ENCODE measurements around the gene CDRT4. TPM values are rescaled to one million over a fixed set of nuclear protein-coding genes. Genes with fewer than 3 reads are reported as not detected.

The CDRT4 gene
- total and polyA plus RNA-seq, 9 donors, result 0.57 to 7.8 (median 2.2) TPM

GRCh38 chr17:15480204-15480603 is 12.8 kb upstream of the CDRT4 start:
- DNase-seq, result peak; percentile 57
- WGBS (ENCODE audit: insufficient coverage), result no CpG with 5 or more reads among the region's 6 CpGs
- H3K27ac ChIP-seq (ENCODE audit: low read length), result no peak overlapping the region
- no peaks in the 10 kb centered on the region for H3K9me3 ChIP-seq (replicated peaks; ENCODE audit: control insufficient read depth, low read depth, low read length)
- no peak overlapping the region for H3K4me3 ChIP-seq (ENCODE audit: low read length)
- peaks cover 17% of the 10 kb centered on the region for H3K4me1 ChIP-seq (ENCODE audit: control insufficient read depth, insufficient read depth, low read length)
- H3K36me3 ChIP-seq (ENCODE audit: control insufficient read depth, insufficient read depth, low read length), result no peaks in the 10 kb centered on the region
- no peaks in the 10 kb centered on the region for H3K27me3 ChIP-seq (ENCODE audit: control insufficient read depth, insufficient read depth, low read length)

GRCh38 chr17:15479703-15480102 is 12.3 kb upstream of the CDRT4 start:
- Histone ChIP-seq H3K9me3 (replicated peaks; ENCODE audit: control insufficient read depth, low read depth, low read length) (no peaks in the 10 kb centered on the region), H3K4me1 (ENCODE audit: control insufficient read depth, insufficient read depth, low read length) (peaks cover 17% of the 10 kb centered on the region), H3K27me3 (ENCODE audit: control insufficient read depth, insufficient read depth, low read length) (no peaks in the 10 kb centered on the region), H3K36me3 (ENCODE audit: control insufficient read depth, insufficient read depth, low read length) (no peaks in the 10 kb centered on the region), H3K27ac (ENCODE audit: low read length) (no peak overlapping the region), H3K4me3 (ENCODE audit: low read length) (no peak overlapping the region)
- no peak for DNase-seq

GRCh38 chr17:15478845-15479244 is 11.4 kb upstream of the CDRT4 start:
- no peaks in the 10 kb centered on the region for H3K36me3 ChIP-seq (ENCODE audit: control insufficient read depth, insufficient read depth, low read length)
- no peaks in the 10 kb centered on the region for H3K9me3 ChIP-seq (replicated peaks; ENCODE audit: control insufficient read depth, low read depth, low read length)
- no peaks in the 10 kb centered on the region for H3K27me3 ChIP-seq (ENCODE audit: control insufficient read depth, insufficient read depth, low read length)
- DNase-seq, result no peak
- H3K4me1 ChIP-seq (ENCODE audit: control insufficient read depth, insufficient read depth, low read length), result peaks cover 17% of the 10 kb centered on the region
- 100% methylated on average over 4 of the region's 5 CpGs for WGBS (ENCODE audit: insufficient coverage)
- H3K27ac ChIP-seq (ENCODE audit: low read length), result no peak overlapping the region
- no peak overlapping the region for H3K4me3 ChIP-seq (ENCODE audit: low read length)

GRCh38 chr17:15475631-15476354 is 8.4 kb upstream of the CDRT4 start:
- no peaks in the 10 kb centered on the region for H3K27me3 ChIP-seq (ENCODE audit: control insufficient read depth, insufficient read depth, low read length)
- no peaks in the 10 kb centered on the region for H3K36me3 ChIP-seq (ENCODE audit: control insufficient read depth, insufficient read depth, low read length)
- H3K9me3 ChIP-seq (replicated peaks; ENCODE audit: control insufficient read depth, low read depth, low read length), result no peaks in the 10 kb centered on the region
- WGBS (ENCODE audit: insufficient coverage), result 81% methylated on average over 3 of the region's 8 CpGs
- H3K4me1 ChIP-seq (ENCODE audit: control insufficient read depth, insufficient read depth, low read length), result no peaks in the 10 kb centered on the region
- DNase-seq, result no peak
- no peak overlapping the region for H3K4me3 ChIP-seq (ENCODE audit: low read length)
- H3K27ac ChIP-seq (ENCODE audit: low read length), result no peak overlapping the region

- Histone ChIP-seq H3K4me3 (ENCODE audit: low read length) (no peak overlapping the region), H3K27ac (ENCODE audit: low read length) (no peak overlapping the region), H3K9me3 (replicated peaks; ENCODE audit: control insufficient read depth, low read depth, low read length) (no peaks in the 10 kb centered on the region), H3K4me1 (ENCODE audit: control insufficient read depth, insufficient read depth, low read length) (peaks cover 17% of the 10 kb centered on the region), H3K27me3 (ENCODE audit: control insufficient read depth, insufficient read depth, low read length) (no peaks in the 10 kb centered on the region), H3K36me3 (ENCODE audit: control insufficient read depth, insufficient read depth, low read length) (no peaks in the 10 kb centered on the region)
- 55% methylated on average over 3 of the region's 3 CpGs for WGBS (ENCODE audit: insufficient coverage)
- DNase-seq, result no peak
Observed at GRCh38 chr17:15472891-15473290, 5.5 kb upstream of the CDRT4 start.

- Histone ChIP-seq H3K4me1 (ENCODE audit: control insufficient read depth, insufficient read depth, low read length) (peaks cover 20% of the 10 kb centered on the region), H3K27ac (ENCODE audit: low read length) (no peak overlapping the region), H3K9me3 (replicated peaks; ENCODE audit: control insufficient read depth, low read depth, low read length) (no peaks in the 10 kb centered on the region), H3K4me3 (ENCODE audit: low read length) (no peak overlapping the region), H3K27me3 (ENCODE audit: control insufficient read depth, insufficient read depth, low read length) (no peaks in the 10 kb centered on the region), H3K36me3 (ENCODE audit: control insufficient read depth, insufficient read depth, low read length) (no peaks in the 10 kb centered on the region)
- 74% methylated on average over 4 of the region's 7 CpGs for WGBS (ENCODE audit: insufficient coverage)
- DNase-seq, result no peak
Observed at GRCh38 chr17:15470536-15470935, 3.1 kb upstream of the CDRT4 start.

- no peaks in the 10 kb centered on the region for H3K27me3 ChIP-seq (ENCODE audit: control insufficient read depth, insufficient read depth, low read length)
- H3K36me3 ChIP-seq (ENCODE audit: control insufficient read depth, insufficient read depth, low read length), result no peaks in the 10 kb centered on the region
- peaks cover 27% of the 10 kb centered on the region for H3K4me1 ChIP-seq (ENCODE audit: control insufficient read depth, insufficient read depth, low read length)
- DNase-seq, result peak; percentile 71
- 63% methylated on average over 6 of the region's 7 CpGs for WGBS (ENCODE audit: insufficient coverage)
- no peak overlapping the region for H3K4me3 ChIP-seq (ENCODE audit: low read length)
- no peaks in the 10 kb centered on the region for H3K9me3 ChIP-seq (replicated peaks; ENCODE audit: control insufficient read depth, low read depth, low read length)
- peak overlapping the region; percentile 51 for H3K27ac ChIP-seq (ENCODE audit: low read length)
Observed at GRCh38 chr17:15469260-15469659, 1.8 kb upstream of the CDRT4 start.

- no peak overlapping the region for H3K4me3 ChIP-seq (ENCODE audit: low read length)
- DNase-seq, result no peak
- peaks cover 38% of the 10 kb centered on the region for H3K4me1 ChIP-seq (ENCODE audit: control insufficient read depth, insufficient read depth, low read length)
- no peak overlapping the region for H3K27ac ChIP-seq (ENCODE audit: low read length)
- H3K9me3 ChIP-seq (replicated peaks; ENCODE audit: control insufficient read depth, low read depth, low read length), result no peaks in the 10 kb centered on the region
- H3K27me3 ChIP-seq (ENCODE audit: control insufficient read depth, insufficient read depth, low read length), result no peaks in the 10 kb centered on the region
- H3K36me3 ChIP-seq (ENCODE audit: control insufficient read depth, insufficient read depth, low read length), result no peaks in the 10 kb centered on the region
- 6% methylated on average over 3 of the region's 4 CpGs for WGBS (ENCODE audit: insufficient coverage)
Observed at GRCh38 chr17:15468126-15468525, 705 bp upstream of the CDRT4 start.

- Histone ChIP-seq H3K36me3 (ENCODE audit: control insufficient read depth, insufficient read depth, low read length) (no peaks in the 10 kb centered on the region), H3K9me3 (replicated peaks; ENCODE audit: control insufficient read depth, low read depth, low read length) (no peaks in the 10 kb centered on the region), H3K27ac (ENCODE audit: low read length) (no peak overlapping the region), H3K4me3 (ENCODE audit: low read length) (no peak overlapping the region), H3K27me3 (ENCODE audit: control insufficient read depth, insufficient read depth, low read length) (no peaks in the 10 kb centered on the region), H3K4me1 (ENCODE audit: control insufficient read depth, insufficient read depth, low read length) (peaks cover 43% of the 10 kb centered on the region)
- 83% methylated on average over 1 of the region's 6 CpGs for WGBS (ENCODE audit: insufficient coverage)
- DNase-seq, result no peak
Observed at GRCh38 chr17:15466131-15466530, 1.3 kb downstream of the CDRT4 start.

GRCh38 chr17:15465045-15465701 is 2.2 kb downstream of the CDRT4 start:
- Histone ChIP-seq H3K9me3 (replicated peaks; ENCODE audit: control insufficient read depth, low read depth, low read length) (no peaks in the 10 kb centered on the region), H3K36me3 (ENCODE audit: control insufficient read depth, insufficient read depth, low read length) (no peaks in the 10 kb centered on the region), H3K4me1 (ENCODE audit: control insufficient read depth, insufficient read depth, low read length) (peaks cover 43% of the 10 kb centered on the region), H3K27ac (ENCODE audit: low read length) (no peak overlapping the region), H3K27me3 (ENCODE audit: control insufficient read depth, insufficient read depth, low read length) (no peaks in the 10 kb centered on the region), H3K4me3 (ENCODE audit: low read length) (no peak overlapping the region)
- 100% methylated on average over 1 of the region's 2 CpGs for WGBS (ENCODE audit: insufficient coverage)
- no peak for DNase-seq
